SK-N-SH (cell line): ENCODE results near the gene WDR45. TPM values are rescaled to one million over a fixed set of nuclear protein-coding genes. Genes with fewer than 3 reads are reported as not detected.
A peak's percentile ranks its signal among the peaks of the same experiment; 100 is the strongest.

Experiments used
- CTCF ChIA-PET: fragments of 300-600, 350-600 bp; formaldehyde crosslinking; extraction: SDS; loops from one replicate; lab custom pipeline; 2021; lab: Yijun Ruan, JAX
- POLR2A ChIA-PET: fragments of 350-600 bp; sonication (Branson Sonifier 250); formaldehyde crosslinking; extraction: SDS; loops from one replicate; lab custom pipeline; 2020; ENCODE audit warnings: antibody characterized with exemption, inconsistent platforms; lab: Yijun Ruan, JAX
- DNase-seq: peaks from one replicate; pipeline ENCODE4 v3.0.0; 2012
- H2AFZ ChIP-seq: fragments of 200-600 bp; sonication (generic); 2 replicates; pipeline ENCODE4 v1.8.1; 2016; ENCODE audit warnings: antibody characterized with exemption, mild to moderate bottlenecking, low read depth
- H3F3A ChIP-seq: fragments of 200-600 bp; sonication (generic); replicated peaks from 2 replicates; pipeline ENCODE3; 2016; ENCODE audit warnings: antibody characterized with exemption, mild to moderate bottlenecking; ENCODE audit not compliant: insufficient read depth
- H3K27ac ChIP-seq, 2 experiments: fragments of 200-500 bp in 1 of 2; fragments of 200-600 bp in 1 of 2; sonication (Bioruptor generic) in 1 of 2; sonication (generic), shearing (Covaris generic) in 1 of 2; 2 replicates each; pipeline versions ENCODE4 v1.5.1 to v1.6.1; 2014 to 2016; ENCODE audit warnings: low read depth in 2 of 2, inconsistent platforms in 1 of 2, low read length in 1 of 2, mild to moderate bottlenecking in 1 of 2, mixed read lengths in 1 of 2
- H3K27me3 ChIP-seq: fragments of 200-600 bp; sonication (generic), shearing (Covaris generic); 2 replicates; pipeline ENCODE4 v1.6.1; 2016; ENCODE audit warnings: mixed run types; ENCODE audit not compliant: insufficient read depth
- H3K36me3 ChIP-seq, 2 experiments: fragments of 200-500 bp in 1 of 2; fragments of 200-600 bp in 1 of 2; sonication (Bioruptor generic) in 1 of 2; sonication (generic) in 1 of 2; replicated peaks in 1 of 2; 2 replicates each; pipeline versions ENCODE3 to v1.5.1; 2014 to 2016; ENCODE audit warnings: low read length in 1 of 2, mild to moderate bottlenecking in 1 of 2; ENCODE audit not compliant: insufficient read depth in 2 of 2, control insufficient read depth in 1 of 2
- H3K4me1 ChIP-seq, 2 experiments: fragments of 200-500 bp in 1 of 2; fragments of 200-600 bp in 1 of 2; sonication (Bioruptor generic) in 1 of 2; sonication (generic), shearing (Covaris generic) in 1 of 2; 2 replicates each; pipeline versions ENCODE4 v1.5.1 to v1.6.1; 2014 to 2016; ENCODE audit warnings: low read depth in 1 of 2, low read length in 1 of 2, mixed run types in 1 of 2; ENCODE audit not compliant: insufficient read depth in 2 of 2, control insufficient read depth in 1 of 2
- H3K4me2 ChIP-seq: fragments of 200-600 bp; sonication (generic), shearing (Covaris generic); 2 replicates; pipeline ENCODE4 v1.6.1; 2017; ENCODE audit warnings: mixed run types
- H3K4me3 ChIP-seq, 2 experiments: fragments of 200-500 bp in 1 of 2; fragments of 200-600 bp in 1 of 2; sonication (Bioruptor generic) in 1 of 2; sonication (generic), shearing (Covaris generic) in 1 of 2; 2 replicates each; pipeline versions ENCODE4 v1.5.1 to v1.8.1; 2014 to 2016; ENCODE audit warnings: low read depth in 2 of 2, inconsistent platforms in 1 of 2, low read length in 1 of 2, mild to moderate bottlenecking in 1 of 2, mixed read lengths in 1 of 2, moderate library complexity in 1 of 2
- H3K79me2 ChIP-seq: fragments of 200-600 bp; sonication (generic); 2 replicates; pipeline ENCODE4 v1.8.1; 2017; ENCODE audit warnings: mild to moderate bottlenecking; ENCODE audit not compliant: insufficient read depth
- H3K9ac ChIP-seq: fragments of 200-600 bp; sonication (generic); 2 replicates; pipeline ENCODE4 v1.6.1; 2017; ENCODE audit warnings: mixed run types
- H3K9me2 ChIP-seq: fragments of 200-600 bp; sonication (generic); 2 replicates; pipeline ENCODE4 v1.6.1; 2017; ENCODE audit warnings: mixed run types
- H3K9me3 ChIP-seq: fragments of 200-600 bp; sonication (generic); 2 replicates; pipeline ENCODE4 v1.6.1; 2017; ENCODE audit warnings: mixed run types, mild to moderate bottlenecking, moderate library complexity
- H4K20me1 ChIP-seq: fragments of 200-600 bp; sonication (generic); 2 replicates; pipeline ENCODE4 v1.6.1; 2017; ENCODE audit warnings: mild to moderate bottlenecking, mixed run types; ENCODE audit not compliant: insufficient read depth
- CTCF ChIP-seq: fragments of 200-600 bp; sonication (generic); IDR thresholded peaks from 2 replicates; pipeline ENCODE4 v1.6.1; 2017; ENCODE audit warnings: antibody characterized with exemption, mild to moderate bottlenecking, moderate library complexity
- ELF1 ChIP-seq: IDR thresholded peaks from 2 replicates; pipeline ENCODE4 v1.4.0; 2012
- FOXJ3 ChIP-seq: sonication (generic); formaldehyde crosslinking; IDR thresholded peaks from 2 replicates; pipeline ENCODE4 v1.5.1; 2020; ENCODE audit warnings: mild to moderate bottlenecking, missing genetic modification reagents
- FOXM1 ChIP-seq: IDR thresholded peaks from 2 replicates; pipeline ENCODE4 v1.4.0; 2012; ENCODE audit warnings: low read depth, mild to moderate bottlenecking
- GATA2 ChIP-seq: sonication (generic); formaldehyde crosslinking; IDR thresholded peaks from 2 replicates; pipeline ENCODE4 v1.5.0; 2020; ENCODE audit warnings: mild to moderate bottlenecking, missing genetic modification reagents
- IRF3 ChIP-seq: fragments of 150-350 bp; IDR thresholded peaks from 2 replicates; pipeline ENCODE4 v1.6.1; 2016; ENCODE audit warnings: mild to moderate bottlenecking, low read depth, low read length
- JUND ChIP-seq: IDR thresholded peaks from 2 replicates; pipeline ENCODE4 v1.4.0; 2012
- MXI1 ChIP-seq: IDR thresholded peaks from 2 replicates; pipeline ENCODE4 v1.6.1; 2012; ENCODE audit warnings: mild to moderate bottlenecking, low read depth, low read length, improper control_type of control experiment
- PBX3 ChIP-seq: IDR thresholded peaks from 2 replicates; pipeline ENCODE4; 2012
- RAD21 ChIP-seq: IDR thresholded peaks from 2 replicates; pipeline ENCODE4 v1.6.1; 2012; ENCODE audit warnings: mild to moderate bottlenecking, low read length
- RFX5 ChIP-seq: IDR thresholded peaks from 2 replicates; pipeline ENCODE4 v1.6.1; 2012; ENCODE audit warnings: mild to moderate bottlenecking, improper control_type of control experiment, low read length
- TAF1 ChIP-seq: IDR thresholded peaks from 2 replicates; pipeline ENCODE4 v1.6.1; 2012; ENCODE audit warnings: low read depth, mild to moderate bottlenecking, low read length, moderate library complexity, borderline replicate concordance
- TEAD4 ChIP-seq: IDR thresholded peaks from 2 replicates; pipeline ENCODE4 v1.4.0; 2012; ENCODE audit warnings: mild to moderate bottlenecking, borderline replicate concordance; ENCODE audit not compliant: insufficient read depth
- ZBTB33 ChIP-seq: IDR thresholded peaks from 2 replicates; pipeline ENCODE4 v1.4.0; 2012; ENCODE audit warnings: low read depth, borderline replicate concordance
- WGBS: methylation state at CpG from one replicate; pipeline ENCODE4 v1.1.6; 2017; ENCODE audit warnings: low lambda C conversion rate; 5-methylcytosine and 5-hydroxymethylcytosine counted together
- polyA plus RNA-seq, 3 experiments: library from polyadenylated mRNA; depleted of rRNA; stranded (reverse); fragments of >200 nt; gene quantifications; 2 replicates each; pipeline ENCODE4 v1.2.3, GENCODE V29; 2012

The WDR45 gene
- polyA plus RNA-seq, 1 of the 3 experiments (the other 2 are of a cell fraction) = 108 TPM

- no peaks in the 10 kb centered on the region for H4K20me1 ChIP-seq
- H3K4me3 ChIP-seq = peak overlapping the region; percentile 71 to 91
- H3K27ac ChIP-seq = no peak overlapping the region
- H3K9ac ChIP-seq = peak overlapping the region; percentile 93
- ChIA-PET POLR2A (no interaction called here), CTCF (no interaction called here)
- H3K4me2 ChIP-seq = peak overlapping the region; percentile 89
- H3K27me3 ChIP-seq = no peaks in the 10 kb centered on the region; the same call in 1 of the 2 replicates
- no peaks in the 10 kb centered on the region for H3K9me3 ChIP-seq
- no peak overlapping the region for H2AFZ ChIP-seq
- no peaks in the 10 kb centered on the region for H3F3A ChIP-seq
- DNase-seq = no peak
- peaks cover 22% of the 10 kb centered on the region for H3K79me2 ChIP-seq
- 95% methylated on average over 2 of the region's 5 CpGs for WGBS
- peaks cover 0 to 7% of the 10 kb centered on the region in 2 experiments; a peak in 1 of 4 replicates for H3K4me1 ChIP-seq
- H3K9me2 ChIP-seq = no peaks in the 10 kb centered on the region
- peaks cover 8 to 14% of the 10 kb centered on the region in 2 experiments for H3K36me3 ChIP-seq
- TF ChIP-seq RFX5 = no peak
- no peak for TF ChIP-seq FOXM1
- no peak for TF ChIP-seq TEAD4
- no peak for TF ChIP-seq CTCF
- TF ChIP-seq ZBTB33 = no peak
These were observed 42.8 kb upstream of the WDR45 start for GRCh38 chrX:49122499-49122898.

GRCh38 chrX:49120091-49120490, 40.4 kb upstream of the WDR45 start:
- no peak for DNase-seq
- H3K9me3 ChIP-seq = no peaks in the 10 kb centered on the region
- no peak for TF ChIP-seq ELF1
- peaks cover 15 to 20% of the 10 kb centered on the region in 2 experiments for H3K36me3 ChIP-seq
- H3K27ac ChIP-seq = no peak overlapping the region
- no peak overlapping the region for H3K4me2 ChIP-seq
- 100% methylated on average over 1 of the region's 1 CpG for WGBS
- no peaks in the 10 kb centered on the region for H3K9me2 ChIP-seq
- H3K27me3 ChIP-seq = no peaks in the 10 kb centered on the region
- ChIA-PET CTCF (no interaction called here), POLR2A (no interaction called here)
- H3K4me1 ChIP-seq = peaks cover 0 to 7% of the 10 kb centered on the region in 2 experiments; a peak in 1 of 4 replicates
- no peaks in the 10 kb centered on the region for H3F3A ChIP-seq
- H2AFZ ChIP-seq = no peak overlapping the region
- no peak overlapping the region for H3K9ac ChIP-seq
- no peak overlapping the region for H3K4me3 ChIP-seq
- peaks cover 22% of the 10 kb centered on the region for H3K79me2 ChIP-seq
- H4K20me1 ChIP-seq = no peaks in the 10 kb centered on the region

- H3F3A ChIP-seq = no peaks in the 10 kb centered on the region
- H3K9me2 ChIP-seq = no peaks in the 10 kb centered on the region
- ChIA-PET CTCF (no interaction called here), POLR2A (no interaction called here)
- no peaks in the 10 kb centered on the region for H3K9me3 ChIP-seq
- peaks cover 0 to 2% of the 10 kb centered on the region in 2 experiments; a peak in 1 of 4 replicates for H3K4me1 ChIP-seq
- WGBS = 91% methylated on average over 6 of the region's 6 CpGs
- H3K79me2 ChIP-seq = peaks cover 13% of the 10 kb centered on the region; the same call in 1 of the 2 replicates
- no peak overlapping the region for H2AFZ ChIP-seq
- no peak overlapping the region for H3K27ac ChIP-seq
- DNase-seq = no peak
- no peak overlapping the region for H3K4me2 ChIP-seq
- no peaks in the 10 kb centered on the region for H3K27me3 ChIP-seq
- H3K9ac ChIP-seq = no peak overlapping the region
- peaks cover 21 to 28% of the 10 kb centered on the region in 2 experiments for H3K36me3 ChIP-seq
- H4K20me1 ChIP-seq = no peaks in the 10 kb centered on the region
- no peak overlapping the region for H3K4me3 ChIP-seq
- TF ChIP-seq TAF1 (no peak), FOXJ3 (no peak), GATA2 (CRISPR knock-in tag) (no peak), FOXM1 (no peak), JUND (no peak), IRF3 (no peak), PBX3 (no peak), RAD21 (no peak), MXI1 (no peak)
These were observed 37.9 kb upstream of the WDR45 start for GRCh38 chrX:49117581-49117980.
